HG03378 (cell line): ENCODE results near the gene SERINC5.

Experiments
- ATAC-seq: cut with Tn5 transposase; IDR thresholded peaks from one replicate; pipeline ENCODE4 v1.9.1; 2021; ENCODE audit warnings: mild to moderate bottlenecking, moderate library complexity; ENCODE audit not compliant: unreplicated experiment

The SERINC5 gene

GRCh38 chr5:80255431-80255810, 427 bp downstream of the SERINC5 start:
- peak; percentile 24 for ATAC-seq

- peak; percentile 4 for ATAC-seq
These were observed 949 bp downstream of the SERINC5 start for GRCh38 chr5:80254767-80255430.

- ATAC-seq = no peak
These were observed 4.2 kb downstream of the SERINC5 start for GRCh38 chr5:80251636-80252035.

GRCh38 chr5:80250801-80251200, 5.0 kb downstream of the SERINC5 start:
- no peak for ATAC-seq

DNA sequence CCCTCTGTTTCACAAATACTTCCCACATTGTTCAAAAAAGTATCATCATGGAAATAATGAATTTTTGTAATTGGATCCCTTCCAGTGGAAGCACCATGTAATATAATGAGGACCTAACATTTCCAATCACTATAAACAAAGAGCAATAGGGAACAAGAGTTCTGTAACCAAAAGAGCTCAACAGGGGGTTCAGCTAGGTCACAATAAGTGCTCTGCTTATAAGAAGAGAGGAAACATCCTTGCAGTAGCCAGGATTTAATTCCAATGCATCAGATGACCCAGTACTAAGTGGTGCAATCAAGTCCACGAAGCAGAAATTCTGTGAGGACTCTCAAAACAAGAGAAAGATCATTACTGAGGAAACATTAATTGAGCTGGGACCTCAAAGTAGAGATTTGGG, 5.9 kb downstream of the SERINC5 start:
- no peak for ATAC-seq

DNA sequence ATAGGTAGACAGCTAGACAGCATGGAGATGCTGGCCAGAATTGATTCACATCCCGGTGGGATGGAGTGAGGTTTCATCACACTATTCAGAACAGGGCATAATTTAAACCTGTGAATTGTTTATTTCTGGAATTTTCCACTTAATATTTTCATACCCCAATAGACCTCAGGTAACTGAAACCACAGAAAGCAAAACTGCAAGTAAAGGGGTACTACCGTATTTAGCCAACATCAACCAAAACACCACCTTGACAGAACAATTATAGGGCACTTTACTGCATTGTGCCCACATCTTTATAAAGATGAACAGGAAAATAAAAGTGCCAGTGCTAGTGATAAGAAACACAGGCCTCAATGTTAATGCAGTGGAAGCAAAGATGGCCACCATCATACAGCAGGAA, 7.5 kb downstream of the SERINC5 start:
- no peak for ATAC-seq

GRCh38 chr5:80246995-80247729, 8.7 kb downstream of the SERINC5 start:
- ATAC-seq = peak; percentile 83

- ATAC-seq = no peak
These were observed 9.7 kb downstream of the SERINC5 start for GRCh38 chr5:80246001-80246758.

GRCh38 chr5:80243567-80243966, 12.3 kb downstream of the SERINC5 start:
- no peak for ATAC-seq

GRCh38 chr5:80242849-80243248, 13.0 kb downstream of the SERINC5 start:
- no peak for ATAC-seq

DNA sequence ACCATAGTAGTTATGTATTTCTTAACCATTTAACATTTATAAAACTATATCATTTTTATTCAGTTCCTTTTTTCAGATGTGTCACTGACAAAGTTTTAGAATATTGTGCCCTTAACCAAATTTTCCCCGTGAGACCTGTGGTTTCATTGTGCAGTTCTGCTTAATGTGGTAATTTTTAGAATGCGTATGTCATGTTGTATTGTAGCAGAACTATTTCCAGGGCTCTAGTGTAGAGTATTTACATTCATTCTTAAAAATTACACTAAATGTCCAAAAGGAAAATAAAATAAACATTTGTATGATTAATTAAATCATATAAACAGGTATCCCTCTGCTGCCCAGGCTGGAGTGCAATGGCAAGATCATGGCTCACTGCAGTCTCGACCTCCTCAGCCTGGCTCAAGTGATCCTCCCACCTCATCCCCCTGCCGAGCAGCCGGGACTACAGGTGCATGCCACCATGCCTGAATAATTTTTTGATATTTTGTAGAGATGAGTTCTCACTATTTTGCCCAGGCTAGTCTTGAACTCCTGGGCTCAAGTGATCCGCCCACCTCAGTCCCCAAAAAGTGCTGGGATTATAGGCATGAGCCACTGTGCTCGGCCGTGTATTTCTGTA, 15.4 kb downstream of the SERINC5 start:
- ATAC-seq = no peak

GRCh38 chr5:80239680-80240367, 16.0 kb downstream of the SERINC5 start:
- ATAC-seq = no peak

- ATAC-seq = no peak
These were observed 16.8 kb downstream of the SERINC5 start for GRCh38 chr5:80238778-80239679.

GRCh38 chr5:80238097-80238496, 17.8 kb downstream of the SERINC5 start:
- no peak for ATAC-seq

DNA sequence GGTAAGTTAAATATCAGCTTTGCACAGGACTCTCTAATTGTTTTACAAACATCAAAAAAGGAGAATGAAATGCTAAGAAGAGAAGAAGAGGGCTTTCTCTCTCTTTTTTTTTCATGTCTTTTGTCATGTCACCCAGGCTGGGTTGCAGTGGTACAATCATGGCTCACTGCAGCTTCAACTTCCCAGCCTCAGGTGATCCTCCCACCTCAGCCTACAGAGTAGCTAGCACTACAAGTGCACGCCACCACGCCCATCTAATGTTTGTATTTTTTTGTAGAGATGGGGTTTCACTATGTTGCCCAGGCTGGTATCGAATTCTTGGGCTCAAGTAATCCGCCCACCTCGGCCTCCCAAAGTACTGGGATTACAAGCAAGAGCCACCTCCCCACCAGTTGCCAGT, 18.6 kb downstream of the SERINC5 start:
- ATAC-seq = no peak

- ATAC-seq = no peak
These were observed 21.5 kb downstream of the SERINC5 start for GRCh38 chr5:80234116-80234948.

- no peak for ATAC-seq
These were observed 24.2 kb downstream of the SERINC5 start for GRCh38 chr5:80231693-80232092.

- ATAC-seq = no peak
These were observed 24.6 kb downstream of the SERINC5 start for GRCh38 chr5:80231243-80231642.
